Measurements from ENCODE around the gene ALK. TPM values are rescaled to one million over a fixed set of nuclear protein-coding genes. Genes with fewer than 3 reads are reported as not detected.

Gene ALK
- total RNA-seq, 1 donor from 2014 or later, result not detected

DNA sequence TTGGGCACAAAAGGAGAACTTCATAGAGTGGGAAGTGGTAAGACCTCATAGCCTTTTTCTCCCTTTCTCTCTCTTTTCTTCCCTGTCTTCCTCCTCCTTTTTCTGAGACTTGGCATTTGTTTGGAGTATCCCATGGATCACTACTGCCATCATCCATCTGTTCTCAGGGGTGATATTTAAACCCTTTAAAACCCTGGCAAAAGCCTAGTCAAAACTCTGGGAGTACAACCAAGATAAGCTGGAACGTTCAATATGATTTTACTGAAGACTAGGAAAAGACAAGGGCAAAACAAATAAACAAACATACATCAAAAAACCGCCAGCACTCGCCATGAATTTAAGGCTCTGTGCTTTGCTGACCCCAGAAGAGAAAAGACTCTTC, 552.7 kb downstream of the ALK start:
- DNase-seq (ENCODE audit: low read depth), result no peak

DNA sequence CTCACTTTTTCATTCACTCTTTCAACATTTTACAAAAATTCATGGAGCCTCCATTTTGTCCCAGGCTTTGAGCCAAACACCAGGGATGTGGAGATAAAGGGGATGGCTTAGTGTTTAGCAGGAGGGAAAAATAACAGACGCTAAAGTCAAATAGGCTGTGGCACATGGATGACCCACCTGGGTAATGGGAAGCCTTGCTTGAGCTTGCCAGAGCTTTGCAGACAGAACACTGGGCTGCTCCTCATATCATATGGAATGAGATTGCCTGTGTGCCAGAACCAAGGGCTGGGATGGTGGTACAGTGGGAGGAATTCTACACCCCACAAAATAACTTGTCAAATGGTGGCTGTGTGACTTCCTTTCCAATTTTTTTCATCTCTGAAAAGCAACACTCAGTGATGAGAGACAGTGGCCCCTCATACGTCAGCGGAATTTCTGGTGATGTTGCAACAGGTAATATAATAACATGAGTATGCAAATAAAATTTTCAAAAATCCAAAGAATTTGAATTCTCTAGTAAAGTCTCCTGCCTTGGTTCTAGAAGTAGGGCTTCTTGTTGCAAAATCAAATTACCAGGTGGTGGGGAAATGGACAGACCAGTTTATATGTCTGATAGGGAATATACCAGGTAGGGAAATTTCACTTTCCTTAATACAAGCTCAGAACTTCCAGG, 553.3 kb downstream of the ALK start:
- no peak for DNase-seq (ENCODE audit: low read depth)

DNA sequence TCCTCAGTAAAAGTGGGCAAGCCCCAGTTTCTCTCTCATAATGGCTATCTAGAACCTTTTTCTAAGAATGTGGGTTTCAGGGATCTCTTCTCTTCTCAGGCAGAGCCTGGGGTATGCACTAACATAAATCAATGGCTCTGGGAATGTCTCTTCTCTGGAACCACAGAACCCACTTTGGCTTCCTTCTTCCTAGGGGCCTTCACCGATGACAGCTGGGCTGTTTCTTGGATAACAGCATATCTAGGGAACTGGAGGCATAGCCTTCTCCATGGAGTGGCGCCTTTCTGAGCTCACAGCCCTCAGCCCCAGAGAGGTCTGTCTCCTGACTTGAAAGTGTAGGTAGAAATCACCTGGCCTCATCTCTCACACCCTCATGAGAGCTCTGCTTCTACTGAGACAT, 558.3 kb downstream of the ALK start:
- DNase-seq (ENCODE audit: low read depth), result no peak

DNA sequence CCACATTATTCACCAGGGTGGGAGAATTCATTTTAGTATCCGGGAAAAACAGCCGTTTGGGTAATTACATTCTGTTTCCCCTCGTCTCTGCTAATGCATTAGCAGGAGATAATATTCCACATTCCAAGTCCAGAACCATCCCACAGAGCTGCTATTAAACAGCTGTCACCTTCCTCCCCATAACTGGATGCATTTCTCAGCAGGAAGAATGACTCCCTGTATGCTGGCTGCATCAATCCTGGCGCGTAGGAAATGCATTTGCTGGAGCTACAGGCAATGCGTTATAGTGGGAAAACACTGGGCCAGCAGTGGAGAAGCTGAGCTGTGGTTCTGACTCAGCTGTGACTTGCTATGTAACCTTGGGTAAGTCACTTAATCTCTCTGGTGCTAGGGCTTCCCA, 560.2 kb downstream of the ALK start:
- DNase-seq (ENCODE audit: low read depth), result no peak

DNA sequence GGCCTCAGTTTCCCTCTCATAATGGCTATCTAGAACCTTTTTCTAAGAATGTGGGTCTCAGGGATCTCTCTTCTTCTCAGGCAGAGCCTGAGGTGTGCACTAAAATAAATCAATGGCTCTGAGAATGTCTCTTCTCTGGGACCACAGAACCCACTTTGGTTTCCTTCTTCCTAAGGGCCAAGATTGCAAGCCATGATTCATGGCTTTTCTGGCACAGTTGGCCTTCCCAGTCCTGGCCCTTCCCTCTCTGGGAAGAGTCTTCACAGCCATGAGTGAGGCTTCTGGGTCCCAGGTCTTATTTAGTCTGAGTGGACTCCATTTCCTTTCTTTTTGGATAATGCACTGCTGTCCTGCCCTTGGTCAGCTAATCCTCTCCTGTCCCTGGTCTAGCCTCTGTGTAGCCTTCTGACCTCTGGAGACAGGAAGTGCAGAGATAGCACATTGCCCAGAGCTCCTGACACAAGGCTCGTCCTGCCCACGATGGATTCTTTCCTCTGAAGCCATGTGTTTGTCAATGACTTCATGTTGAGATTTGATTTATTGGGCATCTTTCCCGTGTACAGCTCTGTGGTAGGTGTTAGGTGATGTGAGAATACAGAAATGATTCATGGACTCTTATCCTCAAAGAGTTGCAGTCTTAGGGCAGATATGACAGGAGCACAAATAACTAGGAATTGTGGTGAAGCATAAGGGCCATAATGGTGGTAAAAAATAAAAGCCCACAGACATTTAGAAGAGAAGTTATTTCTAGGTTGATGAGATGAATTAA, 561.2 kb downstream of the ALK start:
- DNase-seq (ENCODE audit: low read depth), result no peak

DNA sequence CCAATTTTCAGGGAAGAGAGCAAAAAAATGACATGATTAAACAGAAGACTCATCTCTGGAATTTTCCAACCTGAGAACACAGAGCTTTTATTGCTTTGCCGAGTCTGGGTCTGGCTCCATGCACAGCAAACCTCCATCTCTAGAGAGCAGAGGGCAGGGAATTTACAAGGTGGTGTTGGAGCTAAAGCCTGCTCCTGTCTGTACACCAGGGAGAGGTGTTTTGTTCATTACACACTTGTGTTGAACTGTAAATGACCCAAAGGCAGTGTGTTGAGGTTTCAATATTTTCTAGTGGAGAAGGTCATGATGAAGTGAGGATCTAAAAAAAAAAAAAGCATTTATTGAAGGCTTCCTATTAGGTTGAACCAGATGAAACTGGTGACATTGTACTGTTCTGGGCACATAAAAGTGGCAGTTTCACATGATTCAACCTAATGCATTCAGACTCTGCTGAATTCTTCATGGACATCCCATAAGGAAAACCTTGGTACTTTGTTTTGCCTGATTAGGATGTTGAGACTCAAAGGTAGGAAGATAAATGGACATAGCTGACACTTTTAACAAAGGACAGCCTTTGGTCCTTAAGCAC, 567.9 kb downstream of the ALK start:
- no peak for DNase-seq (ENCODE audit: low read depth)

DNA sequence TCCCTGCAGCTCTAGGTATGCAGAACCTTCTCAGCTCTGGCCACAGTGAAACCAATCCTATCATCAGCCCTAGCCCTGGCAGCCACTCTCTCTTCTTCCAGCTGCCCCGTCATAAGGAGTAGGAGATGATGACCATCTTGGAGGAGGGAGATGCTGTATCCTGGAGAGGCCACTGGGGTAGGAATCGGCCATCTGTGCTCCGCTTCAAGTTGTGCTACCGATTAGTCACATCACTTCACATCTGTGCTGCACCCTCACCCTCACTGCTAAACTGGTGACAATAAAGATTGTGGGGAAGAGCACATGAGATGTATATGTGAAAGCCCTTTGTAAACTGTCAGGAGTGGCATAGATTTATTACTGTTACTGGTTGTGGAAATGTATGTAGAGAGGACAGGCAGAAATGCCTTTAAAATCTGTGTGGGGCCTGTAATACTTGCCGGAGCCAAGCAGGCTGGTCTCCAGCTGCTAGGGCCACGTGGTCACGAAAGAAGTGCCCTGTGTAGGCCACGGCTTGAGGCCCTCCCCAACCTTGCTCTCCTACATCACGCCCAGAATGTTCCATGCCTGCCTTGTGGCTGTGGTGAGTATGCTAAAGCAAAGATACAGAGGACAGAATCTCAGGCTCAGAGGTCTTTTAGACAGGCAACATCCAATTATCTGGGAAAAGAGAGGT, 569.3 kb downstream of the ALK start:
- no peak for DNase-seq (ENCODE audit: low read depth)

DNA sequence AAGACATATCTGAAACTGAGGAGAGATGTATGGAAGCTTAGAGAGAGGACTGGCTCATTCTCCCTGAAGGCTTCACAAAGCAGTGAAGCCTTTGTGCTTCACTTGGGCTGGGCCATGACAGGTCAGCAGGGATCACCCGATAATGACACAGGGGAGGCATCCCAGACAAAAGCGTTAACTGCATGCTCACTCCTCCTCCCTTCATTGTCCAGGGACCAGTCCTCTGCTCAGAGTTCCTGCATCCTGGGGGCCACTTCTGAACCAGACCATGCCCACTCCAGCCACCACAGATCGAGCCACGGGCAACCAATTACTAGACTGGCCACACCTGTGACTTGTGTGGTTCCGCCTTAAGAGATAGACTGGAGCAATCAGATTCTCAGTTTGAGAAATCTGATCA, 570.1 kb downstream of the ALK start:
- DNase-seq (ENCODE audit: low read depth), result no peak

DNA sequence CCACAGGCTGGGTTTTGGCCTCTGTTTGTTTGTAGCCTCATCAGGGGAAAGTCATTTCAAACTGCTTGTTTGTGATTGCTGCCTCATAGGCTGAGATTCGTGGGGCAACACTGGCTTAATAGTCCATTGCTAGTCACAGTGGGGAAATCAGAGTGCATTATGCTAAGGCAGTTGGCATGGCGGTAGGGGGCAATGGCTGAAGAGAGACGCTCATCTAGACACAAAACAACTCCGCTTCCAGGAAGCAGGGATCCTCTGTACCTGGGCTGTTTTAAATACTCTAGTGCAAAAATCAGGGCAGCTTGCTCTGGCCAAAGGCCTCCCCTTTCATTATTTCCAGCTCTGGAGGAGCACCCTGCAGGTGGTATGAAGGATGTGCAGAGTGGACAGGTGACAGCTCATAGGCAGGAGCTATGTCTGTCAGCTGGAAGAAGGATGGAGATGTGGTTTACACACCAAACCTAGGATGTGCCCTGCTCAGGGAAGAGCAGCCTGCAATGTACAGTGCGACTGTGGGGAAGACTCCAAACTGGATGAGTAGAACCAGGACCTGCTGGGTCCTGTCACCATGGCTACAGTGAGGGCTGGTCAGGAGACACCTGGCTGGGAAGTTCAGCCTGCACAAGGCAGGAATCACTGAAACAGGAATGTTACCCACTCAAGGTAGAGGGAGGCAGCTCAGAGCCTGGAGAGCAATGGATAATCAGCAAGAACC, 571.9 kb downstream of the ALK start:
- no peak for DNase-seq (ENCODE audit: low read depth)

DNA sequence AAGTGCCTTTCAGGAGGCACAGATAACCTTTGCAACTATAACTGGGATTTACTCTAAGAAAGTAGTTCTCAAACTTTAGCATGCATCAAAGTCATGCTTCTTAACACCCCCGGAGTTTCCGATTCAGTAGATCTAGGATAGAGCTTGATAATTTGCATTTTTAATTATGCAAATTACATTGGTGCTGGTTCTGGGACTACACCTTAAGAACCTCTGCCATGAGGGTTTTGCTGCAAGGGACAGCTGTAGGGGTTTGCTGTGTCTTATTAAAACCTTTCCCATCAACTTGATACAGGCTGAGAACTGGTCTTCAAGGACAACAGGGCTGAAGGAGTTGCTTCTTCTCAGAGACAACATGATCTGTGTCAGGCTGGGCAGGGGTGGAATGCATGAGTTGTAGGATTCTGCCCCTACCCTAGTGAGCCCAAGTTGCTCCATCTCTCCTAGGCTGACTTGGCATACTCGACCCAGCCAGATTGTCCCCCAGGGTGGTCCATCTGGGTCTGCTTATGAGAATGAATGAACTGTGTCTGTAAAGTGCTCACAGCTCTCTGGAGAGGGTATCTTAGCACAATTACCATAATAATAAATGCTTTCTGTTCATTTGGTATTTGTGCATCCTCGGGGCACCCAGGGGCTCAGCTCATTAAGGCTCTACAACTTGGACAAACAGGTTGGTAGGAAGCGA, 573.5 kb downstream of the ALK start:
- no peak for DNase-seq (ENCODE audit: low read depth)

DNA sequence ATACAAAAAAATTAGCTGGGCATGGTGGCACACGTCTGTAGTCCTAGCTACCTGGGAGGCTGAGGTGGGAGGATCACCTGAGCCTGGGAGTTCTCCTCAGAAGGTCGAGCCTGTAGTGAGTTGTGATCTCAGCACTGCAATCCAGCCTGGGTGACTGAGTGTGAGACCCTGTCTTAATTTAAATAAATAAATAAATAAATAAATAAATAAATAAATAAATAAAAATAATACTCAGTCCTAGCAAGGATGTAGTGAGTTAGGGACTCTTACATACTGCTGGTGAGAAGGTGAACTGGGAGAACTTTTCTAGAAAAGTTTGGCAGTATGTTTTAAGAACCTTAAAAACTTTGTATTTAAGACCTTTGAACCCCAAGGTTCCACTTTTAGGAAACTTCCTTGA, 576.1 kb downstream of the ALK start:
- no peak for DNase-seq (ENCODE audit: low read depth)

DNA sequence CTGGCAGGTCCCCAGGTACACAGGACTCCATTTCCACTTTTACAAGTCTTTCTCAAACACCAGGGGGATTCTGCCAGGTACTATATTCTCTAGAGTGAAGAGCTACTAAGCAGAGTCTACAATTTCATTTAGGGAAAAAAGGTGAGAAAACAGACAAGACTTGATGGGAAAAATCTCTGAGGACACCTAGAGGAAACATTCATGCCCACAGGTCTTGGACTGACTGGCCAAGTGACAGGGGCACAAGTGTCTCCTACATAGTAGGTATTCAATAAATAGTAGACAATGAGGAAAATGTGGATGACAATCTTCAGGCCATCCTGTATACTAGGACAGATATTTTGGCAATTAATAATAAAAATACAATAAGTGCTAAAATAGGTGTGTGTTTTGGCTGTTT, 577.6 kb downstream of the ALK start:
- peak; percentile 7 for DNase-seq (ENCODE audit: low read depth)

DNA sequence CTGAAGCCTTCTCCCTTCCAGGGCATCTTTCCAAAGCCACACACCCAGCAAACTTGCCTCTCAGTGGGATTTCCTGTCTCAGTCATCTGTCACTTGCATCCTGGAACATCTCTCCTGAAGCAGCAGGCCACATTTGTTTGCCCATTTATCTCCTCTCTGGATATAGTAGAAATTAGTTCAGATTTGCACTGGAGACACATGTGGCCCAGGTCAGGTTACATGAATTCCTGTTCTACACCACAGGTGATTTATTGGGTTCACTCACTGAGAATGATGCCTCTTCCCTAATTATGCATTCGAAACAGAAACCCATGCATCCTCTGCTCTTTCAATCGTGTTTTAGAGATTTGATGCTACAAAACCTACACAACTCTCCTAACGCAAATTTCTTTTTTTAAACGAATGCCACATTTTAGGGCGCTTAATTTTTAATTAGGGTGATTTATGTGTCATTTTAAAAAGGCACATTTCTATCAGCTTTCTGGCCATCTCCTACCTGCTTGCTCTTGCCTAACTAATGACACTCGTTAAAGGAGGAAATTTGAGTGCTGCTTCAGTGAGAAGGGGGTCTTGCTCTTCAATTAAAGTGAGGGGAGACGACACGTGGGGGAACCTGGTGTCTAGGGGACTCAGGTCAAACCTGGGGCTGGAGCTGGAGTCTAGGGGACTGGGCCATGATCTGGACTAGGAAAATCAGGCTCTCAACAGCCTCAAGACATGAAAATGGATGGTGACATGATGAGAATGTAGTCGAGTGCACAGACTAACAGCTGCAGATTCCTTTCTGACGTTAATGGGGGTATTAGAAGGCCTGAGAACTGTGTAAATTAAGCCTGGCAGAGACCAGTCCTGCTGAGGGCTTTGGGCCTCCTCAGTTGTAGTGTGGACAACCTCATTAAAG, 584.8 kb downstream of the ALK start:
- DNase-seq (ENCODE audit: low read depth), result no peak

DNA sequence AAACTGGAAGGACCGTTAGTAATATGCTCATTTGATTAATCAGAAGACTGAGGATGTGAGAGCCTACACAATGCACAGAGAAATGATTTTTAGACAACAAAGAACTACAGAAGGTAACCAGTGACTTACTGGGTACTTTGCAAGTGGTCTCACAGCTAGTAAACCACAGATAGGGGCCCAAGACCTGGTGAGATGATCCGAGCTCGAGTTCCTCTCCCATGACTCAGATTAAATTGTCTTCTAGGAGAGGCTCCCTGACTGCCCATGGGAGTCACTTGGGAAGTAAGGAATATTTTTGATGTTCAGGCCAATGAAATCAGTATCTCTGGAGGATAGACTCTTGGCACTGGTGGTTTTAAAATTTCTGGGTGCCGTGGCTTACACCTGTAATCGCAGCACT, 586.0 kb downstream of the ALK start:
- no peak for DNase-seq (ENCODE audit: low read depth)

DNA sequence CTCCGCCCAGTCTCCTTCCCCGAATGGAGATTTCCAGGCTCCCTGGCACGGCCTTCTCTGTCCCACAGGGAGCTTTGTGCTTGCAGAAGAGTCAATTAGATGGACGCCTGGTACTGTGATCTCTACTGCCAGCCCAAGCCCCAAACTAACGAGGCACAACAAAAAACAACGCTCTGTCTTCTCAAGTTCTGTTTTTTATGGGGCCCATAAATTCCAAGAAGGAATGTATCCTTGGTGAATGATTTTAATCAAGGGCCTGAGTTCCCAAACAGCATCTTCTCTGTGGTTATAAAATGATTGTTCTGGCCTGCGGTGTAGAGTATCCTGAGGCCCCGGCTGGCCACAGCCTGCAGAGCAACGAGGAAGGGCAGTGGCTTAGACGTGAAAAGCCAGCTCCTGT, 586.7 kb downstream of the ALK start:
- DNase-seq (ENCODE audit: low read depth), result no peak

DNA sequence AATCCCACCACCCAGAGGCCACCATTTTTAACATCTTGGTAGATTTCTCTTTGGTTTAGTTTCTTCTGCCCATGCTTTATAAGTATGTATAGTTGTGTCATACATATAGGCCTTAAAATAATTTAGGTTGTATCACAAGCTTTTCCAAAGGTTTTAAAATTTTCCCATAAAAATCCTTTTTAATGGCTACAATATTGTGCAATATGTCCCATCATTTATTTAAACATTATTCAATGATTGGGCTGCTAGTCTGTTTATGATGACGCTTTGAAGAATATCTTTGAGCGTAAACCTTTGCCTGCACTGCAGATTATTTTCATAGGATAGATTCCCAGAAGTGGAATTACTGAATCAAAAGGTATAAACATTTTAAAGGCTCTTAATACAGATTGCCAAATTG, 588.8 kb downstream of the ALK start:
- no peak for DNase-seq (ENCODE audit: low read depth)

DNA sequence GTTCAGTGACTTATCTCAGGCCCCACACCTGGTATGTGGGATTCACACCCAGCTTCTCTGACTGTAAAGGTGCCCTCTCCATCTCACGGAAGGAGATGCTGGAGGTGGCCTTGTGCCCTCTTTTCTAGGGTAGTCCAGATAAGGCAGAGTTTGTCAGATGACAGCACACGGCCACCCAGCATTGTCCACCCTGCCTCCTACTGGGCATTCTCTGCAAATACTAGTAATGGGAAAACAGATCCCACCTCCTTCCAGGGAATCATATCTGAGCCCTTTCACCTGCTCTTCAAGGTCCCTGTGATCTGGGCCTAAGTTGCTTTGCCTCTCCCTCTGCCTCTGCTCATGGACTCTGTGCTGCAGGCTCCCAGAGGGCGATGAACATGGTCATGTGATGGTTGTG, 591.5 kb downstream of the ALK start:
- DNase-seq (ENCODE audit: low read depth), result no peak

DNA sequence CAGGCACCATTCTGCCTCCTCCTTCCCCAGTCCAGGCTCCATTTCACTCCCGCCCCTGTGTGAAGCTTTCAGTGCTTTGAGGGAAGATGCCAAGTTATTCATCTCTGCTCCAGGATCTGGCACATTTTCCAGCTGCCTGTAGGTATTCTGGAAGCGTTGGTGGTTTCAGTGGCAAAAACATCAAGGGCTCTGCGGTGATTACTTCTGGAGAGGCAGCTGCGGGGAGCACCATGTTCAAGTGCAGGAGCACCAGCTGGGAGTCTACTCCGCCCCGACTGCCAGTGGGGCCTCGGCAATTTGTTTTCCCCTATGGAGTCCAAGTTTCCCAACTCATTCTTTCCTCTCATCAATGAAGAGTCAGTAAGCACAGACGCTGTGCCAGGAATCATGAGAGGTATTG, 594.5 kb downstream of the ALK start:
- no peak for DNase-seq (ENCODE audit: low read depth)

DNA sequence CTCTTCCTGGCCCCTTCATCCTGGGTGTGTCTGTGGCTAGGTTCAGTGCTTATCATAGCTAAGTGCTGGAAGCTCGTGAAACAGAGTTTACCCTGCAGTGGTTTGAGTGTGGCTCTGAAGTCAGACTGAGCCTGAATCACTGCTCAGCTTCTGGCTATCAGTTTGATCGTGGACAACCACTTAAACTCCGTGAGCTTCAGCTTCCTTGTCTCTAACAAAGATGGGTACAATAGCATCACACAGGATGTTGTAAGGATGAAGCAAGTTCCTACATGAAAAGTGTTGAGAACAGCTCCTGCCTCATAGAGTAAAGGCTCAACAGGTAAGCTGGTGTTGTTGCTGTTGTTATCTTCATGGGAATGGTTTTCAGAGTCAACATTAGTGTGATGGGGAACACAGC, 595.8 kb downstream of the ALK start:
- no peak for DNase-seq (ENCODE audit: low read depth)

DNA sequence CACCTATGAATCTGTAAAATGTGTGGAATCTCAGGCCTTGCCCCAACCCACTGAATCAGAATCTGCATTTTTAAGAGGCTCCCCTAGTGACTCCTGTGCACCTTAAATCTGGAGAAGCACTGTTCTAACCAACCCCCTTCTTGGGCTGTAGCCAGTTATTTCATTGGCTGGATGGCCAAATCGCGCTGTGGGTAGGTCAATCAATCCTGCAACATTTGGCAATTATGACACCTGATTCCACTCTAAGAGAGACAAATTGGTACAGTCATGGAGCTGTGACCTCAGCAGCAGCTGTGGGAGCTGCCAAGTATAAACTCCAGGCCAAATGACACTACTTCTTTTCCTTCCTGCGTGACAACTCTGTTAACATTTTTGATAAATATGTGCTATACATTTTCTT, 597.4 kb downstream of the ALK start:
- DNase-seq (ENCODE audit: low read depth), result no peak

DNA sequence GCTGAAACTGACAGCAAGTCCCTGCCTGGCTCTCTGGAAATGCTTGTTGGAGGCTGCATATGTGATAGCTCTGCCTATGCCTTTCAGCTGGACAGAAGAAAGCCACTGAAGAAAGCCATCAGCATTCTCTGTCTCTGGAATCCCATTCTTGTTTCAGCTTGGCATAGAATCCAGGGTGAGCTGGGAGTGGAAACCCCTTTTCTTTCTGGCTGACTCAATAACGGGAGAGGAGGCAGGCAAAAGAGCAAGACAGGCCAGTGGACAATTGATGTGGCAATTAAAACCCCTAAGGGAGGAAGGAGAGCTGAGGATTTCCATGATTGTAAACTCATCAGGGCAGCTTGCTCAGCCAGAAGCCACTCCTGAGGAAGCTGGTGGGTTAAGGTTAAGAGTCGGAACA, 598.1 kb downstream of the ALK start:
- no peak for DNase-seq (ENCODE audit: low read depth)

Measured in renal cortical epithelial cell (primary cell).